K562 (cell line): ENCODE results near the gene EEF1AKMT4. TPM values are rescaled to one million over a fixed set of nuclear protein-coding genes. Genes with fewer than 3 reads are reported as not detected.

ENCODE experiments used
- ATAC-seq: fragments of 200-7000 bp; cut with Tn5 transposase; 3 replicates; pipeline ENCODE4 v1.9.1; 2020; ENCODE audit warnings: moderate library complexity
- BruUV-seq: library from RNA; stranded (reverse); fragments of 400-500 nt; replicated peaks from 2 replicates; lab custom pipeline; 2021; lab: Mats Ljungman, UMichigan
- CTCF ChIA-PET: fragments of 300-600 bp; formaldehyde crosslinking; extraction: SDS; loops from one replicate; lab custom pipeline; 2021; ENCODE audit warnings: low intra/inter-chr PET ratio; lab: Yijun Ruan, JAX
- POLR2A ChIA-PET: fragments of 300-600, 350-650 bp; sonication (Branson Sonifier 250); formaldehyde crosslinking; extraction: SDS; loops from one replicate; lab custom pipeline; 2021; ENCODE audit warnings: antibody characterized with exemption, inconsistent platforms; lab: Yijun Ruan, JAX
- DNase-seq, 4 experiments: peaks; one replicate each; pipeline versions ENCODE4 v3.0.0 to v3.0.0-alpha.2; 2011 to 2018; ENCODE audit warnings: low spot score in 3 of 4, mixed read lengths in 3 of 4; ENCODE audit errors: extremely low read depth in 1 of 4
- FAIRE-seq: peaks from 2 replicates; lab custom pipeline; 2011; peaks lifted over from hg19 to GRCh38; lab: Jason Lieb, UNC
- H2AFZ ChIP-seq: 2 replicates; pipeline ENCODE4 v1.6.0; 2011; ENCODE audit warnings: low read depth, low read length, control low read depth, inconsistent platforms
- H3K27ac ChIP-seq: fragments of 200-600 bp; 3 replicates; pipeline ENCODE4 v1.8.0; 2011; ENCODE audit warnings: low read depth, mild to moderate bottlenecking, control low read depth, inconsistent platforms, low read length, moderate library complexity, mixed read lengths; ENCODE audit errors: extremely low read depth
- H3K27me3 ChIP-seq, 2 experiments: fragments of 300-600 bp in 1 of 2; 2 replicates in 1 of 2; 3 replicates in 1 of 2; pipeline versions ENCODE4 v1.6.0 to v1.8.0; 2011; ENCODE audit warnings: inconsistent platforms in 2 of 2, low read length in 2 of 2, mild to moderate bottlenecking in 1 of 2, mixed read lengths in 1 of 2, moderate library complexity in 1 of 2; ENCODE audit not compliant: control insufficient read depth in 2 of 2, insufficient read depth in 2 of 2
- H3K36me3 ChIP-seq: fragments of 300-600 bp; 3 replicates; pipeline ENCODE4 v1.8.0; 2011; ENCODE audit warnings: mild to moderate bottlenecking, low read length, inconsistent platforms; ENCODE audit not compliant: control insufficient read depth, insufficient read depth
- H3K4me1 ChIP-seq, 2 experiments: fragments of 200-600 bp in 1 of 2; replicated peaks in 1 of 2; 2 replicates in 1 of 2; 3 replicates in 1 of 2; pipeline versions ENCODE4 v1.5.1 to v1.8.0; 2011; ENCODE audit warnings: inconsistent platforms in 2 of 2, low read length in 2 of 2, mild to moderate bottlenecking in 1 of 2, mixed read lengths in 1 of 2, moderate library complexity in 1 of 2; ENCODE audit not compliant: control insufficient read depth in 2 of 2, insufficient read depth in 2 of 2
- H3K4me2 ChIP-seq: 2 replicates; pipeline ENCODE4 v1.6.1; 2011; ENCODE audit warnings: low read length, control low read depth, inconsistent platforms, mixed read lengths; ENCODE audit not compliant: insufficient read depth
- H3K4me3 ChIP-seq: fragments of 200-600 bp; sonication (generic), shearing (Covaris generic); 2 replicates; pipeline ENCODE4 v1.5.1; 2016; ENCODE audit warnings: control low read depth, inconsistent platforms
- H3K79me2 ChIP-seq: fragments of 200-600 bp; 3 replicates; pipeline ENCODE4 v1.8.0; 2011; ENCODE audit warnings: low read length, inconsistent platforms; ENCODE audit not compliant: control insufficient read depth, insufficient read depth
- H3K9ac ChIP-seq, 2 experiments: 2 replicates each; pipeline versions ENCODE4 v1.6.0 to v1.6.1; 2011; ENCODE audit warnings: low read depth in 2 of 2, low read length in 2 of 2, control low read depth in 1 of 2, inconsistent platforms in 1 of 2, mild to moderate bottlenecking in 1 of 2, mixed read lengths in 1 of 2; ENCODE audit not compliant: insufficient read depth in 1 of 2
- H3K9me1 ChIP-seq: one replicate; pipeline ENCODE4 v1.6.0; 2011; ENCODE audit warnings: inconsistent platforms, mild to moderate bottlenecking, low read length, moderate library complexity; ENCODE audit not compliant: control insufficient read depth, insufficient read depth
- H3K9me3 ChIP-seq: replicated peaks from 2 replicates; pipeline ENCODE4 v1.5.1; 2011; ENCODE audit warnings: low read depth, low read length, inconsistent platforms; ENCODE audit not compliant: control insufficient read depth, insufficient read depth
- H4K20me1 ChIP-seq: replicated peaks from 2 replicates; pipeline ENCODE4 v1.6.1; 2011; ENCODE audit warnings: low read length, inconsistent platforms, mixed read lengths; ENCODE audit not compliant: control insufficient read depth, insufficient read depth
- FOXJ2 ChIP-seq: fragments of 200-800 bp; sonication (Bioruptor generic); IDR thresholded peaks from 2 replicates; pipeline ENCODE4 v1.6.1; 2016; ENCODE audit warnings: missing genetic modification characterization, missing compliant biosample characterization
- NFE2L1 ChIP-seq: fragments of 450-650 bp; IDR thresholded peaks from 2 replicates; pipeline ENCODE4 v1.6.1; 2016; ENCODE audit warnings: missing genetic modification characterization, low read depth, mild to moderate bottlenecking, missing compliant biosample characterization, moderate library complexity, borderline replicate concordance
- PTTG1 ChIP-seq: fragments of 450-650 bp; IDR thresholded peaks from 2 replicates; pipeline ENCODE4 v1.6.1; 2016; ENCODE audit warnings: low read depth, mild to moderate bottlenecking, missing genetic modification characterization, missing compliant biosample characterization
- ZFPM2 ChIP-seq: fragments of 250-450 bp; sonication (Bioruptor Pico); IDR thresholded peaks from 2 replicates; pipeline ENCODE4 v1.5.1; 2022; ENCODE audit warnings: mild to moderate bottlenecking
- WGBS: fragments of 100-300 bp; shearing (Covaris generic); methylation state at CpG from one replicate; pipeline ENCODE4 v1.1.6; 2016; ENCODE audit warnings: low coverage, mixed read lengths; ENCODE audit not compliant: insufficient coverage; ENCODE audit errors: missing lambda C conversion rate; 5-methylcytosine and 5-hydroxymethylcytosine counted together
- in situ Hi-C: fragments of 300-500 bp; cut with MboI; formaldehyde crosslinking; loops from 4 replicates; pipeline ENCODE4 v1.15.0; 2018; ENCODE audit warnings: inconsistent platforms, mixed read lengths
- intact Hi-C: fragments of 100-400 bp; cut with micrococcal nuclease; formaldehyde crosslinking; loops from 2 replicates; pipeline ENCODE4 v1.14.2; 2022
- polyA plus RNA-seq, 8 experiments: library from polyadenylated mRNA; depleted of rRNA in 4 of 8; stranded (reverse) in 5 of 8; unstranded in 3 of 8; fragments of >200 nt; fragmentation: Nextera tagmentation in 2 of 8; fragmentation: Illumina TruSeq in 1 of 8; extraction: Ambion mirVana in 2 of 8; extraction: Trizol in 1 of 8; gene quantifications; 2 replicates each; pipeline versions ENCODE4 v1.2.1 to v1.2.3, GENCODE V29; 2011 to 2014; ENCODE audit warnings: inconsistent platforms in 1 of 8, missing spikeins in 1 of 8
- total RNA-seq, 7 experiments: library from RNA; depleted of rRNA in 6 of 7; stranded (reverse); fragments of >200 nt in 6 of 7; fragmentation: Illumina TruSeq in 2 of 7; extraction: Trizol in 2 of 7; gene quantifications; 2 replicates each; pipeline versions ENCODE4 v1.2.1 to v1.2.3, GENCODE V29; 2011 to 2021; ENCODE audit warnings: low replicate concordance in 1 of 7
- TF ChIP-seq, protein P1 (sequence below): fragments of 250-450 bp; sonication (Bioruptor Pico); IDR thresholded peaks from 2 replicates; pipeline ENCODE4 v1.5.0; 2021

Gene EEF1AKMT4
- total and polyA plus RNA-seq, 9 of the 15 experiments (the other 6 are each of a cell fraction or from before 2014, with no cell fraction given), result 10.3 to 49.4 (median 18.9) TPM

DNA sequence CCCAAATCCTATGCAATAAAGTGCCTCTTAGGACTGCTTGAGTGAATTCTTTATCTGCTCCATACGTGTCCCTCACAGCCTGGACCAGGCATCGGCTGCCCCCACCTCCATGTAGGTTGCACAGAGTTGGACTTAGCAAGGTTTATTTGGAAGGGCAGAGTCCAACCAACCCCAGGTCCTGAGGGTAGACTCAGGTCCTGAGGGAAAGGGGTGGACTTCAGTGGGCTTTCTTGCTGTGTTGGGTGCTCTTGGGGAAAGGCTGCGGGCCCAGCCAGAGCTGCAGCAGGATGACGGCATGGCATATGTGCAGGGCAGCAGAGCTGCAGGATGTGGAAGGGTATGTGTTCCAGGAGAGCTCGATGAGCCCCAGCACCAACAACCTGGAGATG is 7.2 kb upstream of the EEF1AKMT4 start:
- FAIRE-seq, result no peak
- no peak for TF ChIP-seq NFE2L1 (tag)
- no peak for TF ChIP-seq PTTG1 (tag)
- no peak for TF ChIP-seq ZFPM2
- TF ChIP-seq, protein P1, sequence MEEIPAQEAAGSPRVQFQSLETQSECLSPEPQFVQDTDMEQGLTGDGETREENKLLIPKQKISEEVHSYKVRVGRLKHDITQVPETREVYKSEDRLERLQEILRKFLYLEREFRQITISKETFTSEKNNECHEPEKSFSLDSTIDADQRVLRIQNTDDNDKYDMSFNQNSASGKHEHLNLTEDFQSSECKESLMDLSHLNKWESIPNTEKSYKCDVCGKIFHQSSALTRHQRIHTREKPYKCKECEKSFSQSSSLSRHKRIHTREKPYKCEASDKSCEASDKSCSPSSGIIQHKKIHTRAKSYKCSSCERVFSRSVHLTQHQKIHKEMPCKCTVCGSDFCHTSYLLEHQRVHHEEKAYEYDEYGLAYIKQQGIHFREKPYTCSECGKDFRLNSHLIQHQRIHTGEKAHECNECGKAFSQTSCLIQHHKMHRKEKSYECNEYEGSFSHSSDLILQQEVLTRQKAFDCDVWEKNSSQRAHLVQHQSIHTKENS, result no peak
- no peak for TF ChIP-seq FOXJ2
- ATAC-seq, result no peak
- no peak overlapping the region for H3K4me3 ChIP-seq
- CTCF ChIA-PET, result interaction anchor here (2.2 kb wide), 1 partner anchor 346 kb away, joined by 17 read pairs; no protein-coding TSS in a partner anchor
- no peaks in the 10 kb centered on the region for H3K9me1 ChIP-seq
- peaks cover 0 to 19% of the 10 kb centered on the region in 2 experiments; a peak in 3 of 5 replicates for H3K4me1 ChIP-seq
- DNase-seq, result no peak
- POLR2A ChIA-PET, result interaction anchor here (0.6 to 1.1 kb wide), 4 partner anchors 307 to 1309 kb away, joined by 3 to 4 read pairs (median 3); no protein-coding TSS in a partner anchor
- no peak overlapping the region for H3K27ac ChIP-seq
- peaks cover 0 to 8% of the 10 kb centered on the region in 2 experiments; a peak in 1 of 5 replicates for H3K27me3 ChIP-seq
- H2AFZ ChIP-seq, result no peak overlapping the region
- 74% methylated on average over 5 of the region's 5 CpGs for WGBS
- H4K20me1 ChIP-seq, result peaks cover 27% of the 10 kb centered on the region
- BruUV-seq, result no TSS peak
- H3K79me2 ChIP-seq, result peaks cover under 1% of the 10 kb centered on the region; the same call in 2 of the 3 replicates
- H3K36me3 ChIP-seq, result peaks cover 44% of the 10 kb centered on the region
- in situ Hi-C loops, result loop anchor here (10.0 kb wide), 1 partner anchor 227 kb away; the partner anchor contains the start of gene ABCC5
- H3K9ac ChIP-seq, result no peak overlapping the region
- intact Hi-C loops, result loop anchor here (5.0 to 10.0 kb wide), 2 partner anchors 95 to 197 kb away; no protein-coding TSS in a partner anchor
- no peaks in the 10 kb centered on the region for H3K9me3 ChIP-seq
- no peak overlapping the region for H3K4me2 ChIP-seq
